ENCODE results near the gene KIF19.

Gene KIF19

GRCh38 chr17:74307984-74308773 lies 17.8 kb upstream of the KIF19 start:
- no peak for DNase-seq

GRCh38 chr17:74309902-74310301 lies 16.1 kb upstream of the KIF19 start:
- DNase-seq = no peak

GRCh38 chr17:74314877-74315276 lies 11.1 kb upstream of the KIF19 start:
- DNase-seq = no peak

GRCh38 chr17:74316220-74316619 lies 9.8 kb upstream of the KIF19 start:
- DNase-seq = no peak

GRCh38 chr17:74317071-74317470 lies 9.0 kb upstream of the KIF19 start:
- DNase-seq = no peak

GRCh38 chr17:74318391-74318790 lies 7.6 kb upstream of the KIF19 start:
- DNase-seq = no peak

GRCh38 chr17:74324521-74324920 lies 1.5 kb upstream of the KIF19 start:
- no peak for DNase-seq

GRCh38 chr17:74325376-74325742 lies 667 bp upstream of the KIF19 start:
- no peak for DNase-seq

- DNase-seq = no peak
Measured at GRCh38 chr17:74326506-74326905, 480 bp downstream of the KIF19 start.

GRCh38 chr17:74328487-74328886 lies 2.5 kb downstream of the KIF19 start:
- DNase-seq = no peak

GRCh38 chr17:74329378-74329777 lies 3.4 kb downstream of the KIF19 start:
- DNase-seq = no peak

GRCh38 chr17:74330446-74330845 lies 4.4 kb downstream of the KIF19 start:
- no peak for DNase-seq

- no peak for DNase-seq
Measured at GRCh38 chr17:74332017-74332650, 6.1 kb downstream of the KIF19 start.

- DNase-seq = no peak
Measured at GRCh38 chr17:74332763-74333283, 6.8 kb downstream of the KIF19 start.

- no peak for DNase-seq
Measured at GRCh38 chr17:74334393-74335039, 8.5 kb downstream of the KIF19 start.

- no peak for DNase-seq
Measured at GRCh38 chr17:74335529-74336062, 9.6 kb downstream of the KIF19 start.

GRCh38 chr17:74336307-74336706 lies 10.3 kb downstream of the KIF19 start:
- DNase-seq = no peak

GRCh38 chr17:74337834-74338500 lies 11.9 kb downstream of the KIF19 start:
- DNase-seq = no peak

GRCh38 chr17:74339537-74340195 lies 13.6 kb downstream of the KIF19 start:
- DNase-seq = no peak

GRCh38 chr17:74340470-74341023 lies 14.5 kb downstream of the KIF19 start:
- DNase-seq = no peak

GRCh38 chr17:74342224-74342623 lies 16.2 kb downstream of the KIF19 start:
- no peak for DNase-seq

- no peak for DNase-seq
Measured at GRCh38 chr17:74343121-74343520, 17.1 kb downstream of the KIF19 start.
